Tibial nerve (tissue), 3 donors: Measurements from ENCODE around the gene SUGP2.

Experiments used
- CTCF ChIP-seq, 5 experiments: fragments of 200-600 bp in 3 of 5; fragments of 450-650 bp in 2 of 5; sonication (generic) in 3 of 5; IDR thresholded peaks; one replicate each; pipeline ENCODE4 v1.5.1; 2016 to 2019; ENCODE audit warnings: antibody characterized with exemption in 5 of 5, mild to moderate bottlenecking in 3 of 5, moderate library complexity in 2 of 5
- POLR2A ChIP-seq, 2 donors: fragments of 450-650 bp; IDR thresholded peaks; one replicate each; pipeline ENCODE4 v1.6.1; 2017; ENCODE audit warnings: antibody characterized with exemption in 2 of 2, mild to moderate bottlenecking in 2 of 2, moderate library complexity in 2 of 2

GRCh38 chr19:18941628-18942354, 91.5 kb downstream of the SUGP2 start:
- TF ChIP-seq POLR2A (IDR thresholded peaks at IDR 0.05), result no peak
- no peak for TF ChIP-seq CTCF (IDR thresholded peaks at IDR 0.05)
